HG03103 (cell line): Measurements from ENCODE around the gene VTI1A.
"Not testable (repeated sequence)": the region's sequence is repeated elsewhere in the genome, so short reads cannot be mapped to it uniquely, and the experiment has no call there.

ENCODE experiments used
- ATAC-seq: cut with Tn5 transposase; IDR thresholded peaks from one replicate; pipeline ENCODE4 v1.9.1; 2021; ENCODE audit warnings: low read depth; ENCODE audit not compliant: unreplicated experiment

VTI1A gene

DNA sequence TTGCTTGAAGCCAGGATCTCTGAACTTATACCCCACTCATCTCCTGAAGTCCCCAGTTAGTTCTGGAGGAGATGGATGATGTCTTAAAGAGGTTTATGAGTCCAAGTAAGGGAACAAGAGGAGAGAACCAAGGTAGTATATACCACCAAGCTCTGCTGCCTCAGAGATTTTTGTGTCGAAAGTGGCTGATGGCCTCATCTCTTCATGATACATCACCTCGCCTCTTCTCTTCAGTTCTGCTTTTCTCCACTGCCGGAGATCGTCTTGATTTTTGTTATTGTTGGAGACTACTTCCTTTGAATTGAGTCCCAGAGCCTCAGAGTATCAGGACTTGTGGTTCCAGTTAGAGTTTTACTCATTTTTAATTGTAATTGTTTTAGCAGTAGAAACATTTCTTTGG is 1.9 kb downstream of the VTI1A start:
- no peak for ATAC-seq

DNA sequence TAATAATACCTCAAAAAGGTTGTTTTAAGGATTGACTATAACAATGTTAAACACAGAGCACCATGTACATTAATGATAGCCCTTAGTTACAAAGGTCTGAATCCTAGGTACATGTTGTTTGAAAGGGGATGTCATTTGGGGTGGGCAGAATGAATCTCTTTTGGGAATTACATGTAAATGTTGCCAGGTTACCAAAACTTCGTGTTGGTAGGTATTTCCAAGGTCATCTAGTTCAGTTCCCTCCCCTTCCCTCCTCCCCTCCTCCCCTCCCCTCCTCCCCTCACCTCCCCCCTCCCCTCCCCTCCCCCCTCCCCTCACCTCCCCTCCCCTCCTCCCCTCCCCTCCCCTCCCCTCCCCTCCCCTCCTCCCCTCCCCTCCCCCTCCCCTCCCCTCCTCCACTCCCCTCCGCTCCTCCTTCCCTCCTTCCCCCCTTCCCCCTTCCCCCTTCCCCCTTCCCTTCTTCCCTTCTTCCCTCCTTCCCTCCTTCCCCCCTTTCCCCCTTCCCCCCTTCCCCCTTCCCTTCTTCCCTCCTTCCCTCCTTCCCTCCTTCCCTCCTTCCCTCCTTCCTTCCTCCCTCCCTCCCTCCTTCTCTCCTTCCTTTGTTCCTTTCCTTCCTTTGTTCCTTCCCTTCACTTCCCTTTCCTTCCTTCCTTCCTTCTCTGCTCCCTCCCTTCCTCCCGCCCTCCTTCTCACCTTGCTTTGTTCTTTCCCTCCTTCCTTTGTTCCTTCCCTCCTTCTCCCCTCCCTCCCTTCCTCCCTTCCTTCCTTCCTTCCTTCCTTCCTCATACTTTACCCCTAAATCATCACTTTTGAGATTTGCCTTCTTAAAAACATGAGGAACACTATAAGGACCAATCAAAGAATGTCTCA is 8.1 kb downstream of the VTI1A start:
- ATAC-seq, result no peak

DNA sequence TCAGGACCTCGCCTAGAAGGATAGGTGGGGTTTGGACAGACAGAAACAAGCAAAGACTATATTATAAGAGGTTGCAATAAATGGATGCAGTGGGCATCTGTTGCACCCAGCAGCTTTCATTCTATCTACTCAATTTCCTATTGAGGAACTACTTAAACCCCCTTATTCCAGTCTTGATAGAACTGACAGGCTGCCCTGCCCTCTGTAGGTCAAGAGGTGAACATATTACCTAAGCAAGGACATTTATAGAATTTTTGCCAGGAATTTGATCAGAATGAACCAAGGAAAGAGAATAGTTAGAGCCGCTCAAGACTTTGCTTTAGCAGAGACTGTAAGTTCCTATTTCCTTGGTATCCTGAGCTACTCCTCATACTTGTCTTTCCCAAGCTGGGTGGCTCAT is 9.5 kb downstream of the VTI1A start:
- ATAC-seq, result no peak

DNA sequence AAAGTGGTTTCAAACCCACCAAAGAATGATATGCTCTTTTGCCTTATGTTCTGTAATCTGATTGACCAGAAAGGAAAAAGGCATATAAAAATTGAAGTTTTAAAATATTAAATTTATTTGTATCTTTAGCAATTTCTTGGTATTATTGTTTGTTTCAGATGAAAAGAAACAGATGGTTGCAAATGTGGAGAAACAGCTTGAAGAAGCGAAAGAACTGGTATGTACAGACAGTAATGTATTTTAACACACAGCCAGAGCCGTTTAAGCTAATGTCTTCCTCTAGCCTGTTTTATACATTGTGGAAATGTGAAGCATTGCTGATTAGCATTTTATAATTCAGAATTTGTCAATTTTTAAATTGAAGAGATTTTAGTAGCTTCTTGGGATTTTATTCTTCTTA is 13.4 kb downstream of the VTI1A start:
- no peak for ATAC-seq

DNA sequence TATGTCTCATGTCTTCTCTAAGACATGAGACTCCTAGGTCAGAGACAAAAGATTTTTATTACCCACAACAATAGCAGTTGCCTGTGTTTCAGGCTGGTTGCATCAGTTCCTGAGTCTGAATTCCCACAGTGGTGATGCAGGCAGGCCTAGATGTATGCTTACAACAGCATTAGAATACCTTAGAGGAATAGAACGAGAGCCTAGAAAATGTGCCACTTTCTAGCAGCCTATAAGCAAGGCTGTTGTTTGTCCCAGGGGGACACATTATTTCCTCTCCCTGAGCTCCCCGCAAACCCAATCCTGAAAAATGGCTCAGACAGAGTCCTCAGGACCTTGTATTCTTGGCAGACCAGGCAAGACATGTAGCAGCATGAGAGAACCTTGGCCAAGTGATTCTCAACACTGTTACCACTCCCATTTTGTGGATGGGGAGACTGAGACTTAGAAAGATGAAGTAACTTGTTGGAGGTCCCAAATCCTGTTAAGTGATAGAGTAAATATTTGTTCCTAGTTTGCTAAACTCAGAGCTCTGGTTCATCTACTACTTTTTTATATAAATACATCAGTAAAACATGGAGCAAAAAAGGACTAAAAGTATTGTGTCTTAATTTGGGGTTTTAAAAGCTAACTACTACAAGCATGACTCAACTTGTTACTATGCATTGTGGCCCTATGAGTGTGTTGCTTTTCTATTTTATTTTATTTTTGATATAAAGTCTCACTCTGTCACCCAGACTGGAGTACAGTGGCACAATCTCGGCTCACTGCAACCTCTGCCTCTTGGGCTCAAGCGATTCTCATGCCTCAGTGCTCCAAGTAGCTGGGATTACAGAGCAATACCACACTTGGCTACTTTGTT is 14.2 kb downstream of the VTI1A start:
- no peak for ATAC-seq

DNA sequence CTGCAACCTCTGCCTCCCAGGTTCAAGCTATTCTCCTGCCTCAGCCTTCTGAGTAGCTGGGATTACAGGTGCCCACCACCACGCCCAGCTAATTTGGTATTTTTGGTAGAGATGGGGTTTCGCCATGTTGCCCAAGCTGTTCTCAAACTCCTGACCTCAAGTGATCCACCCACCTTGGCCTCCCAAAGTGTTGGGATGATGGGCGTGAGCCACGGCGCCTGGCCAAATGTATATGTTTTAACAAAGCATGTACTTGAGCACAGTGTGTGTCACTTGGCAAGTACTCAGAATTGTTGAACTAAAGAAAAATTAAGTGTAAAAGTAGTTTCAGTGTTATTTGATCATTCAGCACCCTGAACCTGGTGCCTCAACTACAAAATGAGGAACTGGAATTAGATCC is 17.1 kb downstream of the VTI1A start:
- ATAC-seq, result not testable (repeated sequence)

DNA sequence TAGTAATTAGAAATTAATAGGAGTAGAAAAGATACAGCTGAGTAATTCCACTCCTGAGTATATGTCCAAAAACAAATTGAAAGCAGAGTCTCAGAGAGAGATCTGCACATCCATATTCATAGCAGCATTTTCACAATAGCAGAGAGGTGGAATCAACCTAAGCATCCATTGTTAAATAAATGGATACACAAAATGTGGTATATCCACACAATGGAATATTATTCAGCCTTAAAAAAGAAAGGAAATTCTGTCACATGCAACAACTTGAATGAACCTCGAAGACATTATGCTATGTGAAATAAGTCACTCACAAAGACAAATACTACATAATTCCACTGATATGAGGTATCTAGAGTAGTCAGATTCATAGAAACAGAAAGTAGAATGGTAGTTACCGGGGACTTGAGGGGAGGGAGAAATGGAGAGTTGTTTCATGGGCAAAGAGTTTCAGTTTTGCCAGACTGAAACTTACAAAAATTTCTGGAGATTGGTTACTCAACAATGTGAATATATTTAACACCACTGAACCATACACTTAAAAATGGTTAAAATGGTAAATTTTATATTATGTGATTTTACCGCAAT is 18.4 kb downstream of the VTI1A start:
- ATAC-seq, result no peak

DNA sequence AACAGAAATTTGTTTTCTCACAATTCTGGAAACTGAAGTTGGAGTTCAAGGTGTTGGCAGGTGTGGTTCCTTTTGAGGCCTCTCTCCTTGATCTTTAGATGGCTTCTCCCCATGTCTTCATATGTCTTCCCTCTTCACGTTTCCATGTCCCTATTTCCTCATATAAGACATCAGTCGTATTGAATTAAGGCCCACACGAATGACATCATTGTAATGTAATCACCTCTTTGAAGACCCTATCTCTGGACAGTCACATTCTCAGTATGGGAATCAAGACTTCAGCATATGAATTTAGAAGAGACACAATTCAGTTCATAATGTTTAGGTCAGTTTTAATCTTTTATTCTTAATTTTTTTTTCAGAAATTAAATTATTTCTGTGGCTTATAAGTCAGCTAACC is 19.8 kb downstream of the VTI1A start:
- no peak for ATAC-seq

DNA sequence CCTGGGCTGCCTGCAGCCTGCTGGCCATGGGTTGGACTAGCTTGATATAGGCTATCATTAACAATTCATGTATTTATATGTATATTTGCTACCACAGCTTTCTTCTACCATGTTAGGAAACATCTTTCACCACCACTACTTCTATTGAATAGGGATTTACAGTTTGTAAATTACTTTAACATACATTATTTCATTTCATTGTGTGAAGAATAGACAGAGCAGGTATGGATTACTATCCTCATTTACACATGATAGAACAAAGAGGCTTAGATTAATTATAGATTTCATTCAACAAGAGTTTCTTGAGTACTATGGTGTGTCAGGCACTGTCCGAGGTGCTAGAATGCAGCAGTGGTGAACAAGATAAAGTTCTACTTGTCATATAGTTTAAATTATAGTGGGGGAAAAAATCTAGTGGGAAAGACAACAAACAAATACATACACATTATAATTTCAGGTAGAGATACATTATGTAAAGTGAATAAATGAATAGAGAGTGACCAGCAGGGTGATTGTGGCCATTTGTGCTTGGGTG is 20.6 kb downstream of the VTI1A start:
- no peak for ATAC-seq

DNA sequence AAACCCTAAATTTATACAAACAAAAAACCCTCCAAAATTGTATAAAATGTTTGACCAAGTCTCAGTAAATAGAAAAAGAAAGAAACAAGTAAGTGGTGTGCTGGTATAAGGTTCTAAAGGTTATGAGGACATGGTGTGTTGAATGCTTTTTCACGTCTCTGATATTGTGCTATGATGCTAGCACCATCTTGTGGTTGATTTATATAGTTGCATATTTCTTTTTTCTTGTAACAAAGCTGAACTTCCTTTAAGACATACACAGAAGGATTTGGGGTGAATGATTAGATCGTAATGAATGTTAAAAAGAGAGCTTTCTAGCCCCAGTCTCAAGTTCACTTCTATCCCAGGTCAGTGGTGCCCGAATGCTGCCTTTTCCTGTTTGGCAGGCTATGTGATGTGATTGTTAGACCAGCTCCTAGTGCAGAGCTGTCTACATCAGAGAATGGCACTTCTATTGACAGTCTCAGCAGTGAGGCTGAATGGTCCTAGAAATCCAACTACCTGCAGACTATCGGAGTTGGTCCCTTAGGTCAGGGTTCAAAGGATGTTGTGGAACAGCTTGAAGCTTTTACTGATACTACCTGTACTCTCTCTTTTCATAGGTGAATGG is 25.0 kb downstream of the VTI1A start:
- ATAC-seq, result peak; percentile 74

DNA sequence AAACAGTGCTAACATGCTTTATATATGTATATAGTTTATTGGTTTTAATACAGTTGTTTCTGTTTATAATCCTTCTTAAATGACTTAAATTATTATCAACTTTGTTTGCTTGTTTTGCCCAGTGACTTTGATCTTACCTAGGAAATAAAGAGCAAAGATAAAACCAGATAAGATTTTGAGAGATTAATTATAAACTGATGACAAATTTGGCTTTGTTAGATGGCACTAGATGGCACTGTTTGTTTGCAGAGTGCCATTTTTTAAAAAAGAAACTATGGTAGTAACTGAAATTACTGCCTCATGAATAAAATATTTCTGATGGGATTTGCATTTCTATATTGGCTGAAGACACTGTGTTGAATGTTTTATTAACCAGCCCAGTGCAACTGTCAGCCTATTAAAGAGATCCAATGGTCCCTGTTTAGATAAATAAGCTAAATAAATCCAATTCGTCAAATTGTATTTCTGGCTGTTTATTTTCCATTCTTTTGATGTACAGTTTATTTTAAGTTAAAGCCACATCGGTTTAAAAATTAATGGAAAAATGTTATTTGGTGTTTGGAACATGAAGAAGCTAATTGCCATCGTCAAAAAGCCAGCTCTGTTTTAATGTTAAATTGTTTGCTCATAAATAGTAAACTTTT is 28.7 kb downstream of the VTI1A start:
- ATAC-seq, result no peak

DNA sequence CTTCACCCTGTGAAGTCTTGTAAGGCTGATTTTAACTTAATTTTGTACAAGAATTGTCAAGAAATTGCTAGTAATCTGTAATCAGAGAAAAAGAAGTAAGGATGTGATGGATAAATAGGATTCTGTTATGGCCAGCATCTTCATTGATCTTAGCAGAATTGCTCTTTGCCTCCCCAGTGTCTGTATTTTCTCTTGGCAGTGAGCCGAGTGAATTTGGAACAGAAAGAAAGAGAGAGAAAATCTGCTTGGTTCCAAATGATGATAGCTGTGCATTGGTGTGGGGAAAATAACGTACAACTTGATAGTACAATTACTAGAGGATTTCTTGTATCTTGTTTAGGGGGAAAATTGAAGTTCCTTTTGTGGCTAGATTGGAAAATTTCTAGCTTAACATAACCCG is 34.6 kb downstream of the VTI1A start:
- no peak for ATAC-seq

DNA sequence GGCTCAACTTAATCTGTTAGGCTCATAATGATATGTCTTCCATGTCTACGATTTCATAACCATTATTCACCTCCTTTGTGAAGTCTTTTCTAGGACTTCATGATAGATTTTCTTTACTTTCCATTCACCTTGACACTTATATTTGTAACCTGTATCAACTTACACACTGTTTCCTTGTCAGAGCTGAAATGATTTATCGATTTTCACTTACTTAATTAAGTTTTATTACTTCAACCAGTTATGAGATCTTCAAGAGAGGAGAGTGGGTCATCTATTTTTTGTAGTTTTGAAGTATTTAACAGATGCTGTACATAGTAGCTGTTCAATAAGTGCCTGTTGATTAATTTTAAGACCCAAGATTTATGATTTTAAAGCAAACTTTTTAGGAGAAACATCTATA is 37.4 kb downstream of the VTI1A start:
- ATAC-seq, result no peak

DNA sequence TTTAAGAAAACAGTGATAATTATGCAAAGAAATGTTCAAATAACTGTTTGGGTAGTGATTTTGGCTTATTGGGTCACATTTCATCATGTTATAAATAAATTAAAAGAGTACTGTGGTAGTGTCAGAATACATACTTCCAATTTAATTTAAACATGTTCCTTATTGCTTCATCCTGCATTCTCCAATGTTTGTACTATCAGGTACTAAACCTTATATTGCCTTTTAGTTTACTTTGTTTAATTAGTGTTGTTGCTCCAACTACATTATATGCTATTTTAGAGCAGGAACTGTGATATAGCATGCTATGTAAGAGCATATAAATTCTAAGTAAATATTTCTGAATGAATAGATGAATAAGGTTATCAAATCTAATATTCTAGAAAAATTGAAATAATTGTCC is 40.9 kb downstream of the VTI1A start:
- no peak for ATAC-seq

DNA sequence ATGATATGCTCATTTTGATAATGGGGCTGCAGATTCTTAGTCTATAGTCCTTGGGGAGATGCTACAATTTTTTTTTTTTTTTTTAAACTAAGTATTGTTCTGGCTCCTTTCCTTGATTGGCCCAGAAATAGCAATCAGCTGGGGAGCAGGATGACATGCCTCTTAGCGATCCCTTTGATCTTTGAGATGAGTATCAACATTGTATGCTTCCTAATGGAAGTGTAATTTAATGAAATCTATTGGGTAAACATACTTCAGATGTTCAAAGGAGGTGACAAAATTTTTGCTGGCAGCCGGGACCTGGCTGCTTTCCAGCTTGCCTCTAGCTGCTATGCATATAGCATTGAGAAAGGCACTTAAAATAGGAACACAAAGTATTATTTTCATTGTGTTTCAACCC is 43.5 kb downstream of the VTI1A start:
- no peak for ATAC-seq

DNA sequence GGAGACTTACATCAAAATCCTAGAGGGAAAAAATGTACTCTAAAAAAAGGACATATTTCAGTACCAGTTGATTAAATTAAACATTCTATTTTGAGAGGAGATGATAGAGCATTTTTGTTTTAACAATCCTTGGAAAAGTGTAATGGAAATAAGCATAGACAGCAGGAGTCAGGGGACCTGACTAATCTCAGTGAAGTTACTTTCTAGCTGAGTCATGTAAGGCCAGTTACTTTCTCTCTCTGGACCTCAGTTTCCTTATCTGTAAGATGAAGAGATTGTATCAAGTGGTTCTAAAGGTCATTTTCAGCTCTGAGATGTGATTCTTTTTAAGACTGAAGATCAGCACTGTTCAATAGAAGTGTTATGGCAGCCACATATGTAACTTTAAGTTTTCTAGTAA is 44.1 kb downstream of the VTI1A start:
- ATAC-seq, result no peak

DNA sequence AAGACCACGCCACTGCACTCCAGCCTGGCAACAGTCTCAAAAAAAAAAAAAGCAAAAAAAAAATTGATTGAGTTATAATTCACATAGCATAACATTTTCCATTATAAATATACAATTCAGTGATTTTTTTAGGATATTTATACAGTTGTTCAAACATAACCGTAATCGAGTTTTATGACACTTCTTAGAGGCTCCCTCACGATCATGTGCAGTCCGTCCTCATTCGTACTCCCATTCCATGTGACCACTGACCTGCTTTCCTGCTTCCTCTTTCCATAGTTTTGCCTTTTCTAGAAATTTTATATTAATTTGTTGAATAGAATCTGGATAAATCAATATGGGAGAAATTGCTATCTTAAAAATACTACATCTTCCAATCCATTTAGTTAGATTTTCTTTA is 45.7 kb downstream of the VTI1A start:
- no peak for ATAC-seq

DNA sequence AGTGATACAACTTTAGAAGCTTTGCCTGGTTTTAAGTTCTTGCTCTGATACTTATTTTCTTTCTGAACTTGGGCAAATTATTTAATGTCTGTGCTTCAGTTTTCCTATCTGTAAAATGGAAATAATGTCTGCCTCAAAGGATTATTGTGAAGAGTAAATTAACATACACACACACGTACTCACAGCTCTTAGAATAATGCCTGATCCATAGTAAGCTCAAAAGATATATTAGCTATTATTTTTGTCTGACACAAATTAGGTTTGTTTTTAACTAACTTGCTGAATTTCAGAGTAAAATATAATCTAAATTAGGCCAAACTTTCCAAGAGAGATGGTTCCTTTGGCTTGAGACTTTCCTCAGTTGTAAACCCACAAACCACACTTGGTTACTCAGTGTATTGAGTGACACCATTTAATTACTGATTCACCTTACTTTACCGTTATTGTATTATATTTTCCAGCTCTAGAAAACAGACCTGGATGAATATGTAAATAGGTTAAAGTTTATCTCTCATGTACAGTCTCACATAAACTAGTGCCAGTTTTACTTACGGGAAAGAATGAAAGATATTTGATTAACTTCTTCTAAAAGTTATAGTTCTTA is 50.4 kb downstream of the VTI1A start:
- ATAC-seq, result no peak

DNA sequence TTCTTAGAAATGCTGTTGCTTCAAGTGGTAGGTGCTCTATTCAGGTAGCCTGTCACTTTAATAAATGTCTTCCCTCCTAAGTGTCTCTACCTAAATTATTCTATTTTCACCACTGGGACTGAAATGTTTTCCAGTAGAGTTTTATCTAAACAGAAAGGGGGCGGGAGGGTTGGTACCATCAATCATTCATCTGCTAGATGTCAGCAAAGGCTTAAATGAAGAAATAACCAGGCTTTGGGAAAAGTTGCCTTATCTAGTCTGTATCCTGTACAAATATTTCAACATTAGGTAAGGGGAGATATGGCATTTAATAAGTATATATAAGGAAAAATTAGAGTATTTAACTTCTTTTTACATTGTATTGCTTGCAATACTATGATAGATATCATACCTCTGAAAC is 51.8 kb downstream of the VTI1A start:
- no peak for ATAC-seq

DNA sequence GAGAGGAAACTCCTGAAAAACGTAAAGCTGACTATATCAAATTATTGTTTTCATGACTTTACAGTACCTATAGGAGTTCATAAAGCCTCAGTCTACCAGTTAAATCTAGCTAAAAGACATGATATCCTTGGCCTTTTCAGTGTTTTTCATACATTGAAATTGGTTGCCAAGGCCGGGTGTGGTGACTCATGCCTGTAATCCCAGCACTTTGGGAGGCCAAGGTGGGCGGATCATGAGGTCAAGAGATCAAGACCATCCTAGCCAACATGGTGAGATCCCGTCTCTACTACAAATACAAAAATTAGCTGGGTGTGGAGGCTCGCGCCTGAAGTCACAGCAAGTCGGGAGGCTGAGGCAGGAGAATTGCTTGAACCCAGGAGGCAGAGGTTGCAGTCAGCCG is 53.0 kb downstream of the VTI1A start:
- ATAC-seq, result not testable (repeated sequence)
